ENCODE measurements around the gene STOX2.

Gene STOX2

DNA sequence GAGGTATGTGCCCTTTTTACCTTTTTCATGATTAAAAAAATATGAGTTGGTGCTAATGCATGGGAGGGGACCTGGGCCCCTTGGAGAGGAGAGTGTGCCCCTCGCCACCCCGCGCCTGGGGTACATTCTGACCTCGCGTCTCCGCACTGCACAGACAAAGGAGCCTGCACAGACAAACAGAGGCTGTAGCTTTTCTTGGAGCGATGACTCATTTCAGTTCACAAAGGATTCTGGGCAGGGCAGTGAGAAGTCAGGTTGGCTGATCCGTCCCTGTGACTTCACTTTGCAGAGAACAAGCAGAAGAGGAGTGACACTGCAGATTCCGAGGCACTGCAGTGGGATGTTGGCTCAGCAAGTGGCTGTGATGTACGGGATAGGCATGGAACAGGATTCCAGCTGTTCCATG is 82.9 kb downstream of the STOX2 start:
- DNase-seq = no peak

- no peak for DNase-seq
Measured at GRCh38 chr4:183988874-183989273, 83.8 kb downstream of the STOX2 start.

- DNase-seq = no peak
Measured at GRCh38 chr4:183989461-183989860, 84.4 kb downstream of the STOX2 start.

GRCh38 chr4:183989931-183990330 is 84.8 kb downstream of the STOX2 start:
- no peak for DNase-seq

- no peak for DNase-seq
Measured at GRCh38 chr4:183993676-183994075, 88.6 kb downstream of the STOX2 start.

DNA sequence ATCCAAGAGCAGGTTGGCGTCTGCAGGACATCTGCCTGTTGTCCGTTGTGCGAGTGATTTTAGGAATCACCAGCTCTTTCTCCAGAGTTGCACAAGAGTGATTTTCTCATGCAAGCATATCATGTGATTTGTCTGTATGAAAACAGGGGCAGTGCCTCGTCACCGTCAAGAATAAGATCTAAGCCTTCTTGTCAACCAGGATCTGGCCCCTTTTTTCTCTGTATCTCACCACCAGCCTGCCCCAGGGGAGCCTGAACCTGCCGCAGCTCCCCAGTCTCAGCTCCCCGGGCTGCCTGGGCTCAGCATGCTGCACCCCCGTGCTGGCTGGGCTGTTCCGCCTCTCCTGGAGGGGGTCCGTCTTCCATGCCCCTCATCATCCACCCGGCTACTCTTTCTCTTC is 90.5 kb downstream of the STOX2 start:
- no peak for DNase-seq

DNA sequence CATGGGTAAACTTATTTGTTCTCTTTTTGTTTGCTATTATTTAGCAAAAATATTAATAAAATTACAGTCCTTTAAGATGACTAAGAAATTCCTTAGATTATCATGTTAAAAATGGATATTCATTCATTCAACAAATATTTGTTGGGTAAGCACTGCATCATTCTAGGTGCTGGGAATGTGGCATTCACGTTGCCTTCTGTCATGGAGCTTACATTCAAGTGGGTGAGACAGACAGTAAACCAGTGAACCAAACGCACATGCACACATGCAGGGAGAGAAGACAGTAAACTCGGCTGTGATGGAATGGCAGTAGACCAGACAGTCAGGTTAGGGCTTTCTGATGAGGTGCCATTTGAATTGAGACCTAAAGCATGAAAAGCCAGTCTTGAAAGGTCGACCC is 91.8 kb downstream of the STOX2 start:
- no peak for DNase-seq

DNA sequence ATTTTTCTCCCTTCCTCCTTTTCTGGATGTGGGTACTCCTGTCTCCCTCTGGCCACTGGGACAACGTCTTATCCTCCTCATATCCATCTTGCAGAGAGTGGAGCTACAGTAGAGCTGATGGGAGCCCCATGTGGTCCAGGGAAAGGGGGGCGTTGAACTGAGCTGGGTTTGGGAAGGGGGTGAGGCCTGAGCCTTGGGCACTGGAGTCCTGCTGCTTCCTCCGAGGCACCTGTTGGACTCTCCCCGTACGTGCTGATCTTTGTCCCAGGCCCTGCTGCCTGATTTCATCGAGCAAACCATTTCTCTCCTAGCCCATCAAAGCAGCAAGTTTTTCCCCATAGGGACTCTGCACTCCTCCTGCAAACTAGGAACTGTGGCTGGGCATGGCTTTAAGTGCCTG is 94.3 kb downstream of the STOX2 start:
- DNase-seq = no peak

DNA sequence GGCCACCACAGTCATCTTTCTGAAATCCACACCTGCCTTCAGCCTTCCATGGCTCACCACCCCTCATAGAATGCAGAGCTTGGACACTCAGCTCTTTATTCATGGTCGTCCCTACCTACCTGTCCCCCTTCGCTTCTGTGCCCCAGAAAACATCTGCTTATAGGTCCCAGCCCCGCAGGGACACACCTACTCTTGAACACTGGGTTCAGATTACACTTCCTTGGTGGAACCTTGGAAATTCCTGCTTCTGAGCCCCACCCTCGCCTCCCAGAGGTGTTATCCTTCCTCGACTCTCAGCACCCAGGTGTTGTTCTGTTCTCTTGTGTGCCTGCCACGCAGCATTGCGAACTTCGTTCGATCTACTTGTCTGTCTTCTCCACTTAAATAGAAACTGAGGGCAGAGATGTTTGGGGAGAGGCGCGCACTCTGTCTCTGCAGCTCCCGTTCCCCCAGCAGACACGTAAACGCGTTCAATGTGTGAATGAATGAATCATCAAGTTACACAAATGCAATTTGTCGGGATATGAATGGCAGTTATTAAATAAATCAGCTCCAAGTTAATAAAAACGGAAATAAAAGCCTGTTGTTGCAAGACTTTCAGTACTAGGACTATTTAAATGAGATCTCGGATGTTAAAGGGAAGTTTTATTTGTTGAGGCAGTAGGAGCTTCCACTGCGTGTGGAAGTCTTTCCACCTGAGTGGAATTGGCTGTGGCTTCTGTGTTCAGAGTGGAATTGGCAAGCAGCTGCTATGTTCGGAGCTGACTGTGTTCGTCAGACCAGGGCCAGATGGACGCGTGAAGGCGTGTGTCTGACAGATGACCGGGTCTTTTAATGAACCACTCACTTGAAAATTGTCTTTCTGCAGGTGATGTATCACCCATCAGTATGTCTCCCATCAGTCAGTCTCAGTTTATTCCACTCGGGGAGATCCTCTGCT is 95.6 kb downstream of the STOX2 start:
- DNase-seq = no peak

GRCh38 chr4:184003433-184003832 is 98.3 kb downstream of the STOX2 start:
- DNase-seq = no peak

DNA sequence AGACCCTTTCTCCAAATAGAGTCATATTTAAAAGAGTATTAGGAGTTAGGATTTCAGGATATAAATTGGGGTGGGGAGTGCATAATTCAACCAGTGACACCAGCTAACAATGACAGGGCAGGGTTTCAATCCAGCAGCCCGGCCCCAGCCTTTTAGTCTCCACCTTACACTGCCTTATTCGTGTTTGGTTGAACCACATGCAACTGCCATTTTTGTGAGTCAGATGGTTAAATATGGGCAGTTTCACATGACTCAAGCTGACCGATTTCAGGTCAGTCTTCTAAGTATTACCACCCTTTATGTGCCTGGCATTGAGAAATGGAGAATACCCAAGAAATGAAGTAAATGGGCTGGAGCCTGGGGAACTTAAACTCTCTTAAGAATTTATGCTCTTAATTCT is 102.8 kb downstream of the STOX2 start:
- DNase-seq = no peak

DNA sequence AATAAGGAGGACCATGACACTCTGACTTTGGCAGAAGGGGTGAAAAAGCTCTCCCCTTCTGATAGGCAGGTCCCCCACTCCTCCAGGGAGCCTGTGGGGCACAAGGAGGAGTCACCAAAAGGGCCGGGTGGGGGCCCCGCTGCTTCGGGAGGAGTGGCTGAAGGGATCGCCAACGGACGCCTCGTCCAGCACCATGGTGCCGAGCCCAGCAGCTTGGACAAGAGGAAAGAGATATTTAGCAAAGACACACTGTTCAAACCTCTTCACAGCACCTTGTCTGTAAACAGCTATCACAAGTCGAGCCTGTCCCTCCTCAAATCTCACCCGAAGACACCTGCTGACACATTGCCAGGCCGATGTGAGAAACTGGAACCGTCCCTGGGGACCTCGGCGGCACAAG is 105.6 kb downstream of the STOX2 start:
- DNase-seq = no peak

DNA sequence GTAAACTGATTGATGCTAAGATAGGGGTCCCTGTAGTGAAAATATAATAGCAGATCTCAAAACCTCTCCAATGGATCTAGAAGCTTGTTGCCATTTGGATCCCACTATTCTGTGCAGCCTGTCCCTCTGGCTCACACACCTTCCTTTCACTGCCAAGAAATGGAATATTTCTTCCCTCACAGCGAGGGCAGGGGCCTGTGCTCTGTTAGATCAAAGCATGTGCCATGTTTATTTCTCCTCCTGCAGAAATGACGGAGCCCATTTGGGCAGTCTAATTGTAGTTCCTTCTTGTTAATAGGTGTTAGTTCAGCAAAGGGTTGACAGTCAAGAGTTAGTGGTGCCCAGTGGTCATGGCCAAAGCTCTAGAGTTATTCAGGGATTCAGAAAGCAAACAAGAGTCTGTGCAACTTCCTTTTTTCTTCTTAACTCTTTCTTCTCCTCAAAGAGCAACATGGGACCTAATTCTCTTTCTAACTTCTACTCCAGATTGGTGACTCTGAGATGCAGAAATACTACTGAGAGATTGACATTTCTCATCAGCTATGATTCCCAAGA is 106.8 kb downstream of the STOX2 start:
- DNase-seq = no peak

GRCh38 chr4:184012937-184013336 is 107.8 kb downstream of the STOX2 start:
- DNase-seq = no peak

DNA sequence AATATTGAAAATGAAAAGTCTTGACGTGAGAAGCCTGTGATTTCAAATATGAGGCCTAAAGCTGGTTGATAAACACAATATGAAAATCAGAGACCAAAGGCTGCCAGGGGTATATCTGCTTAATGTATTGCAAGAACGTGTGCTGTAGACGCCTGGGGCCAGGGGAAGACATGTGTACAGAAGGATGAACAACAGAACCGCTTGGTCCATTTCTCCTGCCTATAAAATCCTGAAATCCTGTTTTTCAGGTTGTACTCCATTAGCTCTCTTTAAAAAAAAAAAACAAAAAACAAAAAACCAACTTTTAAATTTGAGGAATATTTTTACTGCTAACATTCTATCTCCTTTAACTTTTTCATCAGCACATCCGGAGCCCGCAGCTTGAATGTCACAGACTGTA is 109.2 kb downstream of the STOX2 start:
- DNase-seq = no peak

DNA sequence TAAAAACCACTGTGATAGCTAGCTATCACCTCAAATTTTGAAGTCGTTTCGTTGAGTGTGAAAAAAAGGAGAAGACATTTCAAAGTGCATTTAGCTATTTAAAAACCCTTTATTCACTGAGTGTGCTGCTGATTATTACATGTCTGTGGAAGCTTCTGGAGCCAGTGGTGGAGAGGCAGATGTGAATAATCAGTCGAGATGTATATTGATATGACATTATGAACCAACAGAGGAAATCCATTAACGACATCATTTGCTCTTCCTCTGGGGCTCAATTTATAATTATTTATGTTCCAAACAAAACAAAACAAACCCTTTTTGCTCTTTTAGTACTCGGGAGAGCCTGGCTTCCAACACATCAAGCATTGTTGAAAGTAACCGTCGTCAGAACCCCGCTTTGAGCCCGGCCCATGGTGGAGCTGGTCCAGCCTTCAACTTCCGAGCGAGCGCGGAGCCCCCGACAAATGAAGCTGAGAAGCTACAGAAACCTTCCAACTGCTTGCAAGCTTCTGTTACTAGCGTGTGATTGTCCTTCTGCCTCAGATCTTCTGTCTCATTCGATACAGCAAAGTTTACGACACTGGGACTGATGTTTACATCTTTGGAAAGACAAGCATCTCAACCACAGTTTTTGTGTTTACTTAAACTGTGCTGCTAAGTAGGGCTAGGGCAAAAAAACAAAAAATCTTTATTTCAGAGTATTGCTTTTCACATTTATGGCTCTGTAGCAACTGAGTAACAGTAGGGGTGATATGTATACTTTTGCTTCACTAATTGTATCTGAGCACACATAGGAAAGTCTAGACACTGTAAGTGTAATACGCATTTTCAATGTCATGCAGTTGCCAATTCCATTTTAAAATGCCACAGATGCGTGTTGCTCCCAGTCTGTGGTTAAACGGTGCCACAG is 111.9 kb downstream of the STOX2 start:
- no peak for DNase-seq

DNA sequence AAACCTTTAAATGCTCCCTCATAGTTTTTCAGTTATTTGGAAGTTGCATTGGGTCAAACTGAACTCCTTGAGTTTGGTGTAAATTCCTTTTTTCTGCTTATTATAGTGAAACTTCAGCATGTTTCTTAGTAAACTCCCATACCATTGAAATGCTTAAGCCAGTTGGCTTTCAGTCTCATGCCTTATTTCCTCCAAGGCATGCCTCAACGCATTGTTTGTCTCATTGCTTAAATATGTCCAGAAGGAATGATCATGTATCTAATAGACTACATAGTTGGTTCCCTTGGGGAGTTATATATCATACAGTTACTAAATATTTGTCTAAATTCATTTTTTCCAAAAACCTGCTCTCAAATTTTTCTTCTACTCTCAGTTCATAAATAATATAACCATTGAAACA is 114.0 kb downstream of the STOX2 start:
- no peak for DNase-seq

- no peak for DNase-seq
Measured at GRCh38 chr4:184019667-184020623, 114.8 kb downstream of the STOX2 start.

DNA sequence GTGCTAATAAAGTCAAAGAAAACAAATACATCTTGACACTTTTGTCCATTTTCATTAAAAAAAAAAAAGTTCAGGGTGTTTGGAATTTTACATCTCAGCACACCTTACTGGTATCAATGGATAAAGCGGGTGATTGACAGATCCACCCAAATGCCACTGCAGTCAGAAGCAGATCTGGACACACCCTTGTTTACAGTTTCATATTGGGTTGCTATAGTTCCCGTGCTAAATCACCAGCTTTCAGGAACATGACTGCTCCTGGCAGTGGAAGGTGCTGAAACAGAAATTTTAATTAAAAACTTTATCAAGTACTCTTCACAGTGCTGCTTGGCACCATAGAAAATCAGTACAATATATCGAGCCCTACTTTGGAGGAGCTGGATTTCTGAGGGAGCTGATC is 116.3 kb downstream of the STOX2 start:
- no peak for DNase-seq

- DNase-seq = no peak
Measured at GRCh38 chr4:184022679-184023383, 117.7 kb downstream of the STOX2 start.

DNA sequence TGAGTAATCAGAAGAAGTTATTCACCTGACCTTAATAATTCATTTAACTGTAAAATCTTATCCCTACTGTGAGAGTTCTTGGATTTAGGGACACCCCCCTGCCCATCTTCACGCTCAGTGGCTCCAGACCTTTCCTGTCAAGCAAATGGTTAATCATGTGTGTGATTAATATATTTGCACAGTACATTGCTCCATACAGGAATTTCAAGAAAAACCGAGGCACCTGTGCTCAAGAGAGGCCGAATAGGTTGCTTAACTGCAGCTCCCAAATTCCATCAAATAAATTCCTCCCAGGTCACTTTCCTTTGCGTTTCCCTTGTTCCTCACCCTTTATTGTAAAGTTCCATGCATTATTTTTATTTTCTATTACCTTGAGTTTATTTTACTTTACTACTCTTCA is 119.5 kb downstream of the STOX2 start:
- DNase-seq = no peak
